H9 (cell line): Measurements from ENCODE around the gene MAP9. TPM values are rescaled to one million over a fixed set of nuclear protein-coding genes. Genes with fewer than 3 reads are reported as not detected.

ENCODE experiments used
- DNase-seq: peaks from one replicate; pipeline ENCODE4 v3.0.0-alpha.2; 2017
- H2AFZ ChIP-seq: one replicate; pipeline ENCODE4 v1.6.1; 2013; ENCODE audit warnings: mild to moderate bottlenecking, low read length, control low read depth, moderate library complexity
- H2AK5ac ChIP-seq: 2 replicates; pipeline ENCODE4 v1.6.1; 2013; ENCODE audit warnings: low read length, control low read depth, mixed read lengths; ENCODE audit not compliant: insufficient read length
- H2BK120ac ChIP-seq: one replicate; pipeline ENCODE4 v1.6.1; 2013; ENCODE audit warnings: low read depth, mild to moderate bottlenecking, low read length, control low read depth, inconsistent platforms; ENCODE audit not compliant: poor library complexity, severe bottlenecking
- H2BK12ac ChIP-seq: 2 replicates; pipeline ENCODE4 v1.6.1; 2013; ENCODE audit warnings: low read length, control low read depth, mixed read lengths, low read depth; ENCODE audit not compliant: insufficient read length
- H2BK15ac ChIP-seq: 2 replicates; pipeline ENCODE4 v1.6.1; 2013; ENCODE audit warnings: low read depth, low read length, control low read depth
- H2BK20ac ChIP-seq: one replicate; pipeline ENCODE4 v1.6.1; 2013; ENCODE audit warnings: low read depth, mild to moderate bottlenecking, low read length, control low read depth, inconsistent platforms; ENCODE audit not compliant: poor library complexity, severe bottlenecking
- H2BK5ac ChIP-seq: 2 replicates; pipeline ENCODE4 v1.6.1; 2013; ENCODE audit warnings: low read length, control low read depth, mixed read lengths; ENCODE audit not compliant: insufficient read length
- H3K14ac ChIP-seq: 2 replicates; pipeline ENCODE4 v1.6.1; 2013; ENCODE audit warnings: low read length, control low read depth; ENCODE audit not compliant: insufficient read depth
- H3K18ac ChIP-seq: 2 replicates; pipeline ENCODE4 v1.6.1; 2013; ENCODE audit warnings: low read depth, mild to moderate bottlenecking, mixed read lengths, low read length, control low read depth; ENCODE audit not compliant: insufficient read length
- H3K23ac ChIP-seq: 2 replicates; pipeline ENCODE4 v1.6.1; 2013; ENCODE audit warnings: low read length, control low read depth, mixed read lengths, low read depth; ENCODE audit not compliant: insufficient read length
- H3K23me2 ChIP-seq: 2 replicates; pipeline ENCODE4 v1.6.1; 2013; ENCODE audit warnings: low read depth, mild to moderate bottlenecking, mixed read lengths, low read length, control low read depth; ENCODE audit not compliant: insufficient read length, poor library complexity, severe bottlenecking
- H3K27ac ChIP-seq: 2 replicates; pipeline ENCODE4 v1.5.1; 2013; ENCODE audit warnings: low read length, control low read depth, mixed read lengths, low read depth; ENCODE audit not compliant: insufficient read length
- H3K27me3 ChIP-seq: 2 replicates; pipeline ENCODE4 v1.6.1; 2013; ENCODE audit warnings: low read length, control low read depth, inconsistent platforms; ENCODE audit not compliant: insufficient read depth
- H3K4ac ChIP-seq: 2 replicates; pipeline ENCODE4 v1.6.1; 2013; ENCODE audit warnings: low read depth, mild to moderate bottlenecking, control low read depth, inconsistent platforms, low read length, moderate library complexity
- H3K4me1 ChIP-seq: 2 replicates; pipeline ENCODE4 v1.6.1; 2013; ENCODE audit warnings: low read length, control low read depth, inconsistent platforms; ENCODE audit not compliant: insufficient read depth
- H3K4me2 ChIP-seq: 2 replicates; pipeline ENCODE4 v1.6.1; 2013; ENCODE audit warnings: low read length, control low read depth, mixed read lengths; ENCODE audit not compliant: insufficient read length, insufficient read depth
- H3K56ac ChIP-seq: 2 replicates; pipeline ENCODE4 v1.6.1; 2013; ENCODE audit warnings: low read depth, mild to moderate bottlenecking, mixed read lengths, low read length, control low read depth; ENCODE audit not compliant: insufficient read length
- H3K79me1 ChIP-seq: 2 replicates; pipeline ENCODE4 v1.6.1; 2013; ENCODE audit warnings: low read depth, mild to moderate bottlenecking, moderate library complexity, low read length, control low read depth, inconsistent platforms; ENCODE audit not compliant: insufficient read depth, poor library complexity, severe bottlenecking
- H3K79me2 ChIP-seq: 2 replicates; pipeline ENCODE4 v1.6.1; 2013; ENCODE audit warnings: low read length, control low read depth, inconsistent platforms; ENCODE audit not compliant: insufficient read depth
- H3K9ac ChIP-seq: 2 replicates; pipeline ENCODE4 v1.6.1; 2013; ENCODE audit warnings: low read length, control low read depth, mixed read lengths; ENCODE audit not compliant: insufficient read length; ENCODE audit errors: extremely low read depth
- H3K9me3 ChIP-seq: one replicate; pipeline ENCODE4 v1.6.1; 2013; ENCODE audit warnings: low read depth, low read length, inconsistent platforms; ENCODE audit not compliant: control insufficient read depth
- H3T11ph ChIP-seq: one replicate; pipeline ENCODE4 v1.6.1; 2013; ENCODE audit warnings: mild to moderate bottlenecking, low read length, control low read depth, inconsistent platforms
- H4K20me1 ChIP-seq: one replicate; pipeline ENCODE4 v1.6.1; 2013; ENCODE audit not compliant: control insufficient read depth, insufficient read length, insufficient read depth
- H4K5ac ChIP-seq: 2 replicates; pipeline ENCODE4 v1.6.1; 2013; ENCODE audit warnings: low read depth, mild to moderate bottlenecking, mixed read lengths, low read length, control low read depth; ENCODE audit not compliant: insufficient read length
- H4K8ac ChIP-seq: replicated peaks from 2 replicates; pipeline ENCODE4 v1.6.1; 2013; ENCODE audit warnings: low read length, control low read depth, mixed read lengths, low read depth; ENCODE audit not compliant: insufficient read length
- H4K91ac ChIP-seq: 2 replicates; pipeline ENCODE4 v1.6.1; 2013; ENCODE audit warnings: low read depth, mild to moderate bottlenecking, moderate library complexity, mixed read lengths, low read length, control low read depth; ENCODE audit not compliant: insufficient read length
- H3K27ac Mint-ChIP-seq, 3 experiments: 2 replicates in 2 of 3; 3 replicates in 1 of 3; pipeline ENCODE4 v1.8.0; 2020 to 2021; ENCODE audit warnings: mixed read lengths in 3 of 3, mild to moderate bottlenecking in 1 of 3, moderate library complexity in 1 of 3
- H3K27me3 Mint-ChIP-seq: 2 replicates; pipeline ENCODE4 v1.8.0; 2021; ENCODE audit warnings: low read depth, mild to moderate bottlenecking, moderate library complexity, mixed read lengths
- H3K36me3 Mint-ChIP-seq, 3 experiments: 2 replicates in 2 of 3; 3 replicates in 1 of 3; pipeline ENCODE4 v1.8.0; 2020 to 2021; ENCODE audit warnings: low read depth in 3 of 3, mixed read lengths in 3 of 3; ENCODE audit not compliant: insufficient read depth in 1 of 3
- H3K4me1 Mint-ChIP-seq, 2 experiments: 2 replicates each; pipeline ENCODE4 v1.8.0; 2020; ENCODE audit warnings: mixed read lengths in 2 of 2
- H3K4me3 Mint-ChIP-seq, 2 experiments: 2 replicates in 1 of 2; 3 replicates in 1 of 2; pipeline ENCODE4 v1.8.0; 2020 to 2021; ENCODE audit warnings: mild to moderate bottlenecking in 2 of 2, mixed read lengths in 2 of 2, moderate library complexity in 1 of 2
- H3K9me3 Mint-ChIP-seq, 2 experiments: 2 replicates in 1 of 2; 3 replicates in 1 of 2; pipeline ENCODE4 v1.8.0; 2020; ENCODE audit warnings: mild to moderate bottlenecking in 2 of 2, mixed read lengths in 2 of 2, moderate library complexity in 1 of 2
- WGBS: extraction: QIAGEN DNeasy Blood & Tissue Kit; methylation state at CpG from one replicate; pipeline ENCODE4 v1.1.7; 2013; ENCODE audit warnings: missing lambda C conversion rate, low lambda C conversion rate, mixed read lengths; ENCODE audit not compliant: insufficient read length; ENCODE audit errors: extremely low coverage; 5-methylcytosine and 5-hydroxymethylcytosine counted together
- total RNA-seq: library from RNA; stranded (reverse); gene quantifications from 2 replicates; pipeline ENCODE4 v1.2.1, GENCODE V29; 2021
- TF ChIP-seq, protein P1 (sequence below): fragments of 200-600 bp; sonication (generic); conservative IDR thresholded peaks from 3 replicates; pipeline ENCODE4 v1.8.0; 2021; ENCODE audit warnings: antibody characterized with exemption, mild to moderate bottlenecking

The MAP9 gene
- total RNA-seq, 1 experiment from 2014 or later = 15.4 TPM

DNA sequence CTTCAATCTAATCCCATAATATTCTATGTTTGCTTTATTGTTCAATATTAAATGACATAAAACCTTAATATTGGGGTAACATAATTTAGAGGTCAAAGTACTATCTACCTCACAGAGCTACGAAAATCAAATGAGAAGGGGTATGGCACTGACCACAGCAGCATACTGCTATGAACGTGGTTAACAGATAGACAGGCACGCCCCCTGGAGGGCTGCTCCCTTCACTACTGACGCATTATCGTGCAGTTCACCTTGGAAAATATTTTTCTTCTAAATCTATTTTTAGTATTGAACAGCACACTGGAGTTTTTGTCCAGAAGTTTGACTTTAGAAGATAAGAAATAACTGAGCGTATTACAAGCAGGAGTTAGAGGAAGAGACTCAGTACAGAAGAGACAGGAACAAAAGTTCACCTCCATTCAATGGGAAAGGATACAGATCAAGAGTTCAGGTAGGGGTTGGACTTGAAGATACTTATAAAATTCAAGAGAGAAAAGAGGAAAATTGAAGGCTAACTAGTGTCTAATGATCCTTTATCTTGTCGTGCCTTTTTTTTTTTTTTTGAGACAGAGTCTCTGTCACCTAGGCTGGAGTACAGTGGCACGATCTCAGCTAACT, 22.7 kb downstream of the MAP9 start:
- Mint-ChIP-seq H3K36me3 (peaks cover 0 to 13% (median 12%) of the 10 kb centered on the region in 3 experiments; a peak in 5 of 7 replicates), H3K27me3 (no peaks in the 10 kb centered on the region), H3K4me1 (no peaks in the 10 kb centered on the region), H3K4me3 (no peak overlapping the region), H3K9me3 (no peaks in the 10 kb centered on the region), H3K27ac (no peak overlapping the region)
- Histone ChIP-seq H3K23me2 (no peaks in the 10 kb centered on the region), H4K8ac (no peak overlapping the region), H3K56ac (no peak overlapping the region), H2AK5ac (no peak overlapping the region), H3K27ac (no peak overlapping the region), H4K5ac (no peak overlapping the region), H2BK5ac (no peak overlapping the region), H2BK15ac (no peak overlapping the region), H3K9ac (no peak overlapping the region), H3K9me3 (no peaks in the 10 kb centered on the region), H4K91ac (no peak overlapping the region), H2BK20ac (no peak overlapping the region), H2AFZ (no peak overlapping the region), H3K4me1 (no peaks in the 10 kb centered on the region), H3K79me1 (no peaks in the 10 kb centered on the region), H3K4me2 (no peak overlapping the region), H3K14ac (no peak overlapping the region), H4K20me1 (no peaks in the 10 kb centered on the region), H2BK120ac (no peak overlapping the region), H3K4ac (no peak overlapping the region), H3K23ac (no peak overlapping the region), H3K27me3 (no peaks in the 10 kb centered on the region), H3K18ac (no peak overlapping the region), H2BK12ac (no peak overlapping the region), H3K79me2 (no peaks in the 10 kb centered on the region), H3T11ph (no peak overlapping the region)
- peak; percentile 45 for DNase-seq
- no CpG with 5 or more reads among the region's 8 CpGs for WGBS
- TF ChIP-seq, protein P1, sequence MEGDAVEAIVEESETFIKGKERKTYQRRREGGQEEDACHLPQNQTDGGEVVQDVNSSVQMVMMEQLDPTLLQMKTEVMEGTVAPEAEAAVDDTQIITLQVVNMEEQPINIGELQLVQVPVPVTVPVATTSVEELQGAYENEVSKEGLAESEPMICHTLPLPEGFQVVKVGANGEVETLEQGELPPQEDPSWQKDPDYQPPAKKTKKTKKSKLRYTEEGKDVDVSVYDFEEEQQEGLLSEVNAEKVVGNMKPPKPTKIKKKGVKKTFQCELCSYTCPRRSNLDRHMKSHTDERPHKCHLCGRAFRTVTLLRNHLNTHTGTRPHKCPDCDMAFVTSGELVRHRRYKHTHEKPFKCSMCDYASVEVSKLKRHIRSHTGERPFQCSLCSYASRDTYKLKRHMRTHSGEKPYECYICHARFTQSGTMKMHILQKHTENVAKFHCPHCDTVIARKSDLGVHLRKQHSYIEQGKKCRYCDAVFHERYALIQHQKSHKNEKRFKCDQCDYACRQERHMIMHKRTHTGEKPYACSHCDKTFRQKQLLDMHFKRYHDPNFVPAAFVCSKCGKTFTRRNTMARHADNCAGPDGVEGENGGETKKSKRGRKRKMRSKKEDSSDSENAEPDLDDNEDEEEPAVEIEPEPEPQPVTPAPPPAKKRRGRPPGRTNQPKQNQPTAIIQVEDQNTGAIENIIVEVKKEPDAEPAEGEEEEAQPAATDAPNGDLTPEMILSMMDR = peak; percentile 93
